ENCODE data around the gene CFAP46. TPM values are rescaled to one million over a fixed set of nuclear protein-coding genes. Genes with fewer than 3 reads are reported as not detected.

Gene CFAP46
- total and polyA plus RNA-seq, 2 experiments from 2014 or later, result 3.1 to 5.4 TPM

- H3K27ac Mint-ChIP-seq, result no peak overlapping the region
- H3K36me3 Mint-ChIP-seq (ENCODE audit: low read depth), result no peaks in the 10 kb centered on the region; the same call in 2 of the 3 replicates
- no peak for DNase-seq (ENCODE audit: low spot score)
- peaks cover 5% of the 10 kb centered on the region for H3K27me3 Mint-ChIP-seq (ENCODE audit: insufficient read depth, low read depth, poor library complexity)
- Histone ChIP-seq H3K27ac (ENCODE audit: low read depth) (no peak overlapping the region), H3F3A (replicated peaks; ENCODE audit: low read depth) (no peaks in the 10 kb centered on the region), H3K27me3 (ENCODE audit: insufficient read depth) (no peaks in the 10 kb centered on the region), H4K20me1 (replicated peaks; ENCODE audit: insufficient read depth) (no peaks in the 10 kb centered on the region), H2AFZ (no peak overlapping the region), H3K79me2 (replicated peaks; ENCODE audit: insufficient read depth) (no peaks in the 10 kb centered on the region), H3K4me2 (no peak overlapping the region), H3K4me3 (no peak overlapping the region), H3K9me2 (ENCODE audit: insufficient read depth) (no peaks in the 10 kb centered on the region), H3K4me1 (ENCODE audit: insufficient read depth) (no peaks in the 10 kb centered on the region), H3K36me3 (ENCODE audit: insufficient read depth) (no peaks in the 10 kb centered on the region)
- ATAC-seq, result no peak
- 0 out of 3 replicates have a peak, but pooled peaks cover 3% of the 10 kb centered on the region for H3K9me3 Mint-ChIP-seq
- TF ChIP-seq REST (IDR thresholded peaks at IDR 0.05; ENCODE audit: unreplicated experiment) (no peak), EZH2phosphoT487 (IDR thresholded peaks at IDR 0.05; ENCODE audit: unreplicated experiment) (no peak), CREB1 (CRISPR knock-in tag; IDR thresholded peaks at IDR 0.05; ENCODE audit: low read depth) (no peak), EZH2 (IDR thresholded peaks at IDR 0.05; ENCODE audit: low read depth, unreplicated experiment) (no peak)
- peaks cover 4% of the 10 kb centered on the region; the same call in 1 of the 3 replicates for H3K4me1 Mint-ChIP-seq
- no peak overlapping the region for H3K4me3 Mint-ChIP-seq
Measured at GRCh38 chr10:132804287-132804686, 138.1 kb downstream of the CFAP46 start.

- TF ChIP-seq EZH2phosphoT487 (IDR thresholded peaks at IDR 0.05; ENCODE audit: unreplicated experiment), result no peak
- TF ChIP-seq ZNF114 (CRISPR knock-in tag; IDR thresholded peaks at IDR 0.05), result no peak
- TF ChIP-seq POLR2AphosphoS5 (IDR thresholded peaks at IDR 0.05; ENCODE audit: low read depth), result no peak
- no peak for TF ChIP-seq CTCF (conservative IDR thresholded peaks at IDR 0.05; ENCODE audit: low read depth in 2 of 2)
- no peak for TF ChIP-seq REST (IDR thresholded peaks at IDR 0.05; ENCODE audit: unreplicated experiment)
- TF ChIP-seq EZH2 (IDR thresholded peaks at IDR 0.05; ENCODE audit: low read depth, unreplicated experiment), result no peak
- no peak for TF ChIP-seq JUNB (IDR thresholded peaks at IDR 0.05; ENCODE audit: unreplicated experiment)
- Histone ChIP-seq H3K4me2 (no peak overlapping the region), H3K36me3 (ENCODE audit: insufficient read depth) (no peaks in the 10 kb centered on the region), H3K9me2 (ENCODE audit: insufficient read depth) (no peaks in the 10 kb centered on the region), H3K27ac (ENCODE audit: low read depth) (no peak overlapping the region), H3K79me2 (replicated peaks; ENCODE audit: insufficient read depth) (no peaks in the 10 kb centered on the region), H3K4me1 (ENCODE audit: insufficient read depth) (no peaks in the 10 kb centered on the region), H3F3A (replicated peaks; ENCODE audit: low read depth) (no peaks in the 10 kb centered on the region), H2AFZ (no peak overlapping the region), H3K27me3 (ENCODE audit: insufficient read depth) (no peaks in the 10 kb centered on the region), H3K4me3 (no peak overlapping the region), H4K20me1 (replicated peaks; ENCODE audit: insufficient read depth) (no peaks in the 10 kb centered on the region)
- Mint-ChIP-seq H3K27ac (no peak overlapping the region), H3K27me3 (ENCODE audit: insufficient read depth, low read depth, poor library complexity) (peaks cover 7% of the 10 kb centered on the region), H3K36me3 (ENCODE audit: low read depth) (no peaks in the 10 kb centered on the region; the same call in 2 of the 3 replicates), H3K4me3 (no peak overlapping the region), H3K9me3 (0 out of 3 replicates have a peak, but pooled peaks cover 3% of the 10 kb centered on the region), H3K4me1 (peaks cover 4% of the 10 kb centered on the region; the same call in 1 of the 3 replicates)
- no peak for DNase-seq (ENCODE audit: low spot score)
- ATAC-seq, result no peak
Measured at GRCh38 chr10:132803416-132804210, 138.8 kb downstream of the CFAP46 start.
